ENCODE results near the gene PGC. TPM values are rescaled to one million over a fixed set of nuclear protein-coding genes. Genes with fewer than 3 reads are reported as not detected.

Gene PGC
- total RNA-seq, 8 experiments from 2014 or later: 0.14 to 0.95 (median 0.25) TPM; not detected in 5

- Histone ChIP-seq H3K4me1 (replicated peaks in 1 of 2) (peaks cover 6 to 11% of the 10 kb centered on the region in 2 donors), H3K4me3 (no peak overlapping the region), H3K27ac (no peak overlapping the region)
- no peak for ATAC-seq (replicated peaks in 6 of 8)
- in situ Hi-C loops (cut with MboI; ENCODE audit: low pct_unique_long_range_greater_than_20kb in 2 of 9, low sequenced_read_pairs in 9 of 9, unreplicated experiment in 9 of 9): loop anchor here in 6 of 9 experiments (25.0 kb wide), 1 partner anchor 330 kb away; no protein-coding TSS in a partner anchor
Observed at GRCh38 chr6:41692080-41692675, 55.0 kb downstream of the PGC start.

GRCh38 chr6:41691426-41692079 is 55.6 kb downstream of the PGC start:
- in situ Hi-C loops (cut with MboI; ENCODE audit: low pct_unique_long_range_greater_than_20kb in 2 of 9, low sequenced_read_pairs in 9 of 9, unreplicated experiment in 9 of 9): loop anchor here in 6 of 9 experiments (25.0 kb wide), 1 partner anchor 329 kb away; no protein-coding TSS in a partner anchor
- WGBS, 10 experiments: 59 to 100% (median 80%) methylated on average over 1 to 7 of the region's 8 CpGs; no CpG with 5 or more reads in 1 of the 10 experiments
- Histone ChIP-seq H3K4me3 (no peak overlapping the region), H3K27ac (no peak overlapping the region), H3K4me1 (replicated peaks in 1 of 2) (peaks cover 6 to 11% of the 10 kb centered on the region in 2 donors)
- ATAC-seq (replicated peaks in 6 of 8): no peak

- no peak for ATAC-seq (replicated peaks in 6 of 8)
- no peak overlapping the region for H3K27ac ChIP-seq
- H3K4me1 ChIP-seq (replicated peaks in 1 of 2): peaks cover 6 to 11% of the 10 kb centered on the region in 2 donors
- in situ Hi-C loops (cut with MboI; ENCODE audit: low pct_unique_long_range_greater_than_20kb in 2 of 9, low sequenced_read_pairs in 9 of 9, unreplicated experiment in 9 of 9): loop anchor here in 6 of 9 experiments (25.0 kb wide), 1 partner anchor 328 kb away; no protein-coding TSS in a partner anchor
- no peak overlapping the region for H3K4me3 ChIP-seq
- WGBS, 10 experiments: 65 to 100% (median 87%) methylated on average over 1 to 6 of the region's 25 CpGs; no CpG with 5 or more reads in 5 of the 10 experiments
Observed at GRCh38 chr6:41690541-41691330, 56.5 kb downstream of the PGC start.

- Histone ChIP-seq H3K4me3 (no peak overlapping the region), H3K4me1 (replicated peaks in 1 of 2) (peaks cover 6 to 11% of the 10 kb centered on the region in 2 donors), H3K27ac (no peak overlapping the region)
- WGBS, 10 experiments: 33 to 100% (median 79%) methylated on average over 1 to 4 of the region's 9 CpGs; no CpG with 5 or more reads in 2 of the 10 experiments
- in situ Hi-C loops (cut with MboI; ENCODE audit: low pct_unique_long_range_greater_than_20kb in 2 of 9, low sequenced_read_pairs in 9 of 9, unreplicated experiment in 9 of 9): loop anchor here in 8 of 9 experiments (10.0 to 25.0 kb wide), 3 partner anchors 85 to 327 kb away; no protein-coding TSS in a partner anchor
- ATAC-seq (replicated peaks in 6 of 8): peak in 6 of 8 experiments; percentile 21 to 72 (median 48)
Observed at GRCh38 chr6:41689171-41690008, 57.8 kb downstream of the PGC start.

- Histone ChIP-seq H3K4me1 (replicated peaks in 1 of 2) (peaks cover 8 to 12% of the 10 kb centered on the region in 2 donors), H3K27ac (no peak overlapping the region), H3K4me3 (no peak overlapping the region)
- WGBS, 10 experiments: 72 to 100% (median 90%) methylated on average over 1 to 4 of the region's 5 CpGs; no CpG with 5 or more reads in 5 of the 10 experiments
- ATAC-seq (replicated peaks in 6 of 8): peak in 5 of 8 experiments; percentile 85 to 89 (median 88)
- in situ Hi-C loops (cut with MboI; ENCODE audit: low pct_unique_long_range_greater_than_20kb in 2 of 9, low sequenced_read_pairs in 9 of 9, unreplicated experiment in 9 of 9): loop anchor here in 8 of 9 experiments (10.0 to 25.0 kb wide), 3 partner anchors 84 to 326 kb away; no protein-coding TSS in a partner anchor
Observed at GRCh38 chr6:41688256-41688965, 58.8 kb downstream of the PGC start.

GRCh38 chr6:41687501-41688175 is 59.6 kb downstream of the PGC start:
- Histone ChIP-seq H3K27ac (no peak overlapping the region), H3K4me1 (replicated peaks in 1 of 2) (peaks cover 13 to 19% of the 10 kb centered on the region in 2 donors), H3K4me3 (no peak overlapping the region)
- no peak for ATAC-seq (replicated peaks in 6 of 8)
- 69 to 100% (median 80%) methylated on average over 1 to 5 of the region's 9 CpGs; no CpG with 5 or more reads in 6 of the 10 experiments for WGBS, 10 experiments
- in situ Hi-C loops (cut with MboI; ENCODE audit: low pct_unique_long_range_greater_than_20kb in 2 of 9, low sequenced_read_pairs in 9 of 9, unreplicated experiment in 9 of 9): loop anchor here in 8 of 9 experiments (10.0 to 25.0 kb wide), 3 partner anchors 83 to 325 kb away; no protein-coding TSS in a partner anchor

Other genes with a start within 250 kb of the PGC start
- gene FOXP4, start 201.0 kb downstream of the PGC start, total RNA-seq: 10 to 100 TPM in 4 of 8 experiments, 1 to 10 TPM in 4; 1.3 to 22.1 (median 12.8) TPM
- gene MDFI, start 108.9 kb downstream of the PGC start, total RNA-seq: 100 to 1,000 TPM in 1 of 8 experiments, 10 to 100 TPM in 5, 1 to 10 TPM in 2; 2.3 to 131 (median 21.9) TPM
- gene TFEB, start 11.8 kb downstream of the PGC start, total RNA-seq: 1 to 10 TPM; 1.4 to 8.5 (median 5.3) TPM
- gene FRS3, start 32.5 kb upstream of the PGC start, total RNA-seq: 10 to 100 TPM in 3 of 8 experiments, 1 to 10 TPM in 4, under 1 TPM in 1; 0.51 to 11.8 (median 9.0) TPM
- gene PRICKLE4, start 33.4 kb upstream of the PGC start, total RNA-seq: 1 to 10 TPM in 5 of 8 experiments, under 1 TPM in 1, not detected in 2; 0.81 to 3.7 (median 2.3) TPM
- gene TOMM6, start 40.3 kb upstream of the PGC start, total RNA-seq: 100 to 1,000 TPM; 180 to 286 (median 234) TPM
- gene USP49, start 148.0 kb upstream of the PGC start, total RNA-seq: 10 to 100 TPM in 4 of 8 experiments, 1 to 10 TPM in 4; 2.3 to 14.8 (median 9.6) TPM
- 10 to 100 TPM; 12.4 to 24.3 (median 19.9) TPM for gene MED20, start 173.7 kb upstream of the PGC start, total RNA-seq
- gene BYSL, start 174.1 kb upstream of the PGC start, total RNA-seq: 10 to 100 TPM in 7 of 8 experiments, 1 to 10 TPM in 1; 9.4 to 46.4 (median 17.8) TPM
- 10 to 100 TPM; 10.3 to 32.6 (median 19.0) TPM for gene CCND3, start 194.4 kb upstream of the PGC start, total RNA-seq